PC-3 (cell line): ENCODE results near the gene RGS9.

Source experiments
- CTCF ChIP-seq: fragments of 300-600 bp; sonication (generic); conservative IDR thresholded peaks from 2 replicates; pipeline ENCODE4 v1.5.1; 2017; ENCODE audit warnings: antibody characterized with exemption, low read depth, mild to moderate bottlenecking, low read length
- EZH2 ChIP-seq: fragments of 300-600 bp; sonication (generic); IDR thresholded peaks from one replicate; pipeline ENCODE4 v1.6.1; 2017; ENCODE audit warnings: antibody characterized with exemption, mild to moderate bottlenecking, low read length; ENCODE audit not compliant: unreplicated experiment
- EZH2phosphoT487 ChIP-seq: fragments of 300-600 bp; sonication (generic); IDR thresholded peaks from 2 replicates; pipeline ENCODE4 v1.6.1; 2018; ENCODE audit warnings: mild to moderate bottlenecking, antibody characterized with exemption, low read length, borderline replicate concordance

GRCh38 chr17:65102788-65103187 lies 34.4 kb upstream of the RGS9 start:
- TF ChIP-seq CTCF = no peak
- no peak for TF ChIP-seq EZH2
- no peak for TF ChIP-seq EZH2phosphoT487
